GM21825 (cell line): ENCODE data around the gene DDX18.

Experiments used
- ATAC-seq: cut with Tn5 transposase; IDR thresholded peaks from one replicate; pipeline ENCODE4 v1.9.1; 2021; ENCODE audit warnings: mild to moderate bottlenecking, moderate library complexity; ENCODE audit not compliant: unreplicated experiment

The DDX18 gene

GRCh38 chr2:117833911-117834310, 19.4 kb downstream of the DDX18 start:
- no peak for ATAC-seq

GRCh38 chr2:117834992-117835391, 20.5 kb downstream of the DDX18 start:
- no peak for ATAC-seq

GRCh38 chr2:117835990-117836760, 21.7 kb downstream of the DDX18 start:
- ATAC-seq: peak; percentile 93

GRCh38 chr2:117845304-117845703, 30.8 kb downstream of the DDX18 start:
- ATAC-seq: no peak

- ATAC-seq: no peak
These were observed 35.5 kb downstream of the DDX18 start for GRCh38 chr2:117850015-117850414.

- ATAC-seq: no peak
These were observed 36.0 kb downstream of the DDX18 start for GRCh38 chr2:117850461-117850860.

- ATAC-seq: no peak
These were observed 37.5 kb downstream of the DDX18 start for GRCh38 chr2:117851969-117852368.

- ATAC-seq: no peak
These were observed 38.8 kb downstream of the DDX18 start for GRCh38 chr2:117853316-117853715.

GRCh38 chr2:117853873-117854272, 39.4 kb downstream of the DDX18 start:
- no peak for ATAC-seq

GRCh38 chr2:117854610-117855009, 40.1 kb downstream of the DDX18 start:
- no peak for ATAC-seq

GRCh38 chr2:117855886-117856285, 41.4 kb downstream of the DDX18 start:
- ATAC-seq: no peak

- no peak for ATAC-seq
These were observed 42.1 kb downstream of the DDX18 start for GRCh38 chr2:117856415-117857210.

- no peak for ATAC-seq
These were observed 43.8 kb downstream of the DDX18 start for GRCh38 chr2:117858336-117858735.

- no peak for ATAC-seq
These were observed 44.5 kb downstream of the DDX18 start for GRCh38 chr2:117858892-117859531.

GRCh38 chr2:117859532-117859911, 45.0 kb downstream of the DDX18 start:
- ATAC-seq: no peak

- ATAC-seq: no peak
These were observed 45.6 kb downstream of the DDX18 start for GRCh38 chr2:117859924-117860647.

GRCh38 chr2:117862459-117862858, 48.0 kb downstream of the DDX18 start:
- no peak for ATAC-seq

- no peak for ATAC-seq
These were observed 61.3 kb downstream of the DDX18 start for GRCh38 chr2:117875786-117876185.

GRCh38 chr2:117879003-117879402, 64.5 kb downstream of the DDX18 start:
- ATAC-seq: no peak
